SK-N-SH (cell line): ENCODE results near the gene MOB2. TPM values are rescaled to one million over a fixed set of nuclear protein-coding genes. Genes with fewer than 3 reads are reported as not detected.

Source experiments
- CTCF ChIA-PET: fragments of 300-600, 350-600 bp; formaldehyde crosslinking; extraction: SDS; loops from one replicate; lab custom pipeline; 2021; lab: Yijun Ruan, JAX
- POLR2A ChIA-PET: fragments of 350-600 bp; sonication (Branson Sonifier 250); formaldehyde crosslinking; extraction: SDS; loops from one replicate; lab custom pipeline; 2020; ENCODE audit warnings: antibody characterized with exemption, inconsistent platforms; lab: Yijun Ruan, JAX
- DNase-seq: peaks from one replicate; pipeline ENCODE4 v3.0.0; 2012
- H2AFZ ChIP-seq: fragments of 200-600 bp; sonication (generic); 2 replicates; pipeline ENCODE4 v1.8.1; 2016; ENCODE audit warnings: antibody characterized with exemption, mild to moderate bottlenecking, low read depth
- H3F3A ChIP-seq: fragments of 200-600 bp; sonication (generic); replicated peaks from 2 replicates; pipeline ENCODE3; 2016; ENCODE audit warnings: antibody characterized with exemption, mild to moderate bottlenecking; ENCODE audit not compliant: insufficient read depth
- H3K27ac ChIP-seq, 2 experiments: fragments of 200-500 bp in 1 of 2; fragments of 200-600 bp in 1 of 2; sonication (Bioruptor generic) in 1 of 2; sonication (generic), shearing (Covaris generic) in 1 of 2; 2 replicates each; pipeline versions ENCODE4 v1.5.1 to v1.6.1; 2014 to 2016; ENCODE audit warnings: low read depth in 2 of 2, inconsistent platforms in 1 of 2, low read length in 1 of 2, mild to moderate bottlenecking in 1 of 2, mixed read lengths in 1 of 2
- H3K27me3 ChIP-seq: fragments of 200-600 bp; sonication (generic), shearing (Covaris generic); 2 replicates; pipeline ENCODE4 v1.6.1; 2016; ENCODE audit warnings: mixed run types; ENCODE audit not compliant: insufficient read depth
- H3K36me3 ChIP-seq, 2 experiments: fragments of 200-500 bp in 1 of 2; fragments of 200-600 bp in 1 of 2; sonication (Bioruptor generic) in 1 of 2; sonication (generic) in 1 of 2; replicated peaks in 1 of 2; 2 replicates each; pipeline versions ENCODE3 to v1.5.1; 2014 to 2016; ENCODE audit warnings: low read length in 1 of 2, mild to moderate bottlenecking in 1 of 2; ENCODE audit not compliant: insufficient read depth in 2 of 2, control insufficient read depth in 1 of 2
- H3K4me1 ChIP-seq, 2 experiments: fragments of 200-500 bp in 1 of 2; fragments of 200-600 bp in 1 of 2; sonication (Bioruptor generic) in 1 of 2; sonication (generic), shearing (Covaris generic) in 1 of 2; 2 replicates each; pipeline versions ENCODE4 v1.5.1 to v1.6.1; 2014 to 2016; ENCODE audit warnings: low read depth in 1 of 2, low read length in 1 of 2, mixed run types in 1 of 2; ENCODE audit not compliant: insufficient read depth in 2 of 2, control insufficient read depth in 1 of 2
- H3K4me2 ChIP-seq: fragments of 200-600 bp; sonication (generic), shearing (Covaris generic); 2 replicates; pipeline ENCODE4 v1.6.1; 2017; ENCODE audit warnings: mixed run types
- H3K4me3 ChIP-seq, 2 experiments: fragments of 200-500 bp in 1 of 2; fragments of 200-600 bp in 1 of 2; sonication (Bioruptor generic) in 1 of 2; sonication (generic), shearing (Covaris generic) in 1 of 2; 2 replicates each; pipeline versions ENCODE4 v1.5.1 to v1.8.1; 2014 to 2016; ENCODE audit warnings: low read depth in 2 of 2, inconsistent platforms in 1 of 2, low read length in 1 of 2, mild to moderate bottlenecking in 1 of 2, mixed read lengths in 1 of 2, moderate library complexity in 1 of 2
- H3K79me2 ChIP-seq: fragments of 200-600 bp; sonication (generic); 2 replicates; pipeline ENCODE4 v1.8.1; 2017; ENCODE audit warnings: mild to moderate bottlenecking; ENCODE audit not compliant: insufficient read depth
- H3K9ac ChIP-seq: fragments of 200-600 bp; sonication (generic); 2 replicates; pipeline ENCODE4 v1.6.1; 2017; ENCODE audit warnings: mixed run types
- H3K9me2 ChIP-seq: fragments of 200-600 bp; sonication (generic); 2 replicates; pipeline ENCODE4 v1.6.1; 2017; ENCODE audit warnings: mixed run types
- H3K9me3 ChIP-seq: fragments of 200-600 bp; sonication (generic); 2 replicates; pipeline ENCODE4 v1.6.1; 2017; ENCODE audit warnings: mixed run types, mild to moderate bottlenecking, moderate library complexity
- H4K20me1 ChIP-seq: fragments of 200-600 bp; sonication (generic); 2 replicates; pipeline ENCODE4 v1.6.1; 2017; ENCODE audit warnings: mild to moderate bottlenecking, mixed run types; ENCODE audit not compliant: insufficient read depth
- GABPA ChIP-seq: IDR thresholded peaks from 2 replicates; pipeline ENCODE4 v1.4.0; 2012; ENCODE audit warnings: low read depth, mild to moderate bottlenecking
- IRF3 ChIP-seq: fragments of 150-350 bp; IDR thresholded peaks from 2 replicates; pipeline ENCODE4 v1.6.1; 2016; ENCODE audit warnings: mild to moderate bottlenecking, low read depth, low read length
- NFIC ChIP-seq: IDR thresholded peaks from 2 replicates; pipeline ENCODE4 v1.4.0; 2012; ENCODE audit warnings: borderline replicate concordance
- RCOR1 ChIP-seq: fragments of 150-350 bp; IDR thresholded peaks from 2 replicates; pipeline ENCODE4 v1.6.1; 2017; ENCODE audit warnings: antibody characterized with exemption, low read length
- SMC3 ChIP-seq: IDR thresholded peaks from 2 replicates; pipeline ENCODE4 v1.6.1; 2012; ENCODE audit warnings: low read depth, low read length, improper control_type of control experiment
- YY1 ChIP-seq: IDR thresholded peaks from 2 replicates; pipeline ENCODE4 v1.4.0; 2012; ENCODE audit warnings: low read depth, mild to moderate bottlenecking
- WGBS: methylation state at CpG from one replicate; pipeline ENCODE4 v1.1.6; 2017; ENCODE audit warnings: low lambda C conversion rate; 5-methylcytosine and 5-hydroxymethylcytosine counted together
- polyA plus RNA-seq, 3 experiments: library from polyadenylated mRNA; depleted of rRNA; stranded (reverse); fragments of >200 nt; gene quantifications; 2 replicates each; pipeline ENCODE4 v1.2.3, GENCODE V29; 2012

MOB2 gene
- polyA plus RNA-seq, 1 of the 3 experiments (the other 2 are of a cell fraction) = 45.8 TPM

DNA sequence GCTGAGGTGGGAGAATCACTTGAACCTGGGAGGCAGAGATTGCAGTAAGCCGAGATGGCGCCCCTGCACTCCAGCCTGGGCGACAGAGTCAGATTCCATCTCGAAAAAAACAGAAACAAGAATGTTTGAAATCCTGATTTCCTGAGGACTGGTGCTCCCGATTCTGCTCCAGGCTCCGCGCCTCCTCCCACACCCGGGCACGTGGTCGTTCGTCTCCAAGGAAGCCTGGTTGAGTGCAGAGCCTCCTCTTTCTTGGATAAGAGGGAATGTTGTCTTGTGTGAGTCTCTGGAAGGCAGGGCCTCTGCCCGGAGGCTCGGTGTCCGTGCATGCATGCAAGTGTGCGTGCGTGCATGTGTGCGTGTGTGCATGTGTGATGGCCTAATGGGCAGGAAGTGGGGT lies 66.8 kb downstream of the MOB2 start:
- Histone ChIP-seq H3K4me2 (no peak overlapping the region), H3K27ac (no peak overlapping the region), H3K4me1 (no peaks in the 10 kb centered on the region; a peak in 1 of 4 replicates), H3K9me2 (no peaks in the 10 kb centered on the region), H3K36me3 (no peaks in the 10 kb centered on the region), H4K20me1 (no peaks in the 10 kb centered on the region), H3K4me3 (no peak overlapping the region), H3K79me2 (no peaks in the 10 kb centered on the region), H3K27me3 (no peaks in the 10 kb centered on the region), H2AFZ (no peak overlapping the region), H3K9ac (no peak overlapping the region), H3F3A (no peaks in the 10 kb centered on the region), H3K9me3 (peaks cover 5% of the 10 kb centered on the region)
- 92% methylated on average over 17 of the region's 17 CpGs for WGBS
- CTCF ChIA-PET = interaction anchor here (1.2 kb wide), 1 partner anchor 95 kb away, joined by 4 read pairs; no protein-coding TSS in a partner anchor
- POLR2A ChIA-PET = no interaction called here
- DNase-seq = no peak
- TF ChIP-seq IRF3 (no peak), NFIC (no peak), YY1 (no peak), GABPA (no peak), RCOR1 (no peak), SMC3 (no peak)

Other genes with a start within 250 kb of the MOB2 start
- gene TOLLIP, start 177.1 kb downstream of the MOB2 start, polyA plus RNA-seq (2012; rRNA removed) = 42.6 and 55.4 TPM in 2 replicates
- 0.64 and 0.80 TPM in 2 replicates for gene BRSK2, start 96.8 kb downstream of the MOB2 start, polyA plus RNA-seq (2012; rRNA removed)
- gene DUSP8, start 85.5 kb upstream of the MOB2 start, polyA plus RNA-seq (2012; rRNA removed) = 2.0 and 2.2 TPM in 2 replicates
- not detected in 2 replicates for gene KRTAP5-1, start 98.5 kb upstream of the MOB2 start, polyA plus RNA-seq (2012; rRNA removed)
- gene KRTAP5-2, start 111.5 kb upstream of the MOB2 start, polyA plus RNA-seq (2012; rRNA removed) = not detected in 2 replicates
- gene KRTAP5-3, start 121.7 kb upstream of the MOB2 start, polyA plus RNA-seq (2012; rRNA removed) = not detected in 2 replicates
- not detected in 2 replicates for gene KRTAP5-4, start 135.4 kb upstream of the MOB2 start, polyA plus RNA-seq (2012; rRNA removed)
- gene KRTAP5-5, start 143.0 kb upstream of the MOB2 start, polyA plus RNA-seq (2012; rRNA removed) = not detected in 2 replicates
- not detected in 2 replicates for gene KRTAP5-6, start 210.4 kb upstream of the MOB2 start, polyA plus RNA-seq (2012; rRNA removed)